ENCODE results near the gene DELE1. TPM values are rescaled to one million over a fixed set of nuclear protein-coding genes. Genes with fewer than 3 reads are reported as not detected.

The DELE1 gene
- total RNA-seq, 4 donors from 2014 or later: 24.7 to 102 (median 45.8) TPM

GRCh38 chr5:141942185-141942857, 18.6 kb downstream of the DELE1 start:
- no peak for DNase-seq
- Histone ChIP-seq H3K9me3 (no peaks in the 10 kb centered on the region), H3K4me3 (no peak overlapping the region), H3K27me3 (no peaks in the 10 kb centered on the region), H3K4me1 (peaks cover 0 to 5% of the 10 kb centered on the region in 2 donors), H3K27ac (no peak overlapping the region), H3K36me3 (no peaks in the 10 kb centered on the region)
- TF ChIP-seq POLR2A (IDR thresholded peaks at IDR 0.05): no peak
- TF ChIP-seq, protein P1, sequence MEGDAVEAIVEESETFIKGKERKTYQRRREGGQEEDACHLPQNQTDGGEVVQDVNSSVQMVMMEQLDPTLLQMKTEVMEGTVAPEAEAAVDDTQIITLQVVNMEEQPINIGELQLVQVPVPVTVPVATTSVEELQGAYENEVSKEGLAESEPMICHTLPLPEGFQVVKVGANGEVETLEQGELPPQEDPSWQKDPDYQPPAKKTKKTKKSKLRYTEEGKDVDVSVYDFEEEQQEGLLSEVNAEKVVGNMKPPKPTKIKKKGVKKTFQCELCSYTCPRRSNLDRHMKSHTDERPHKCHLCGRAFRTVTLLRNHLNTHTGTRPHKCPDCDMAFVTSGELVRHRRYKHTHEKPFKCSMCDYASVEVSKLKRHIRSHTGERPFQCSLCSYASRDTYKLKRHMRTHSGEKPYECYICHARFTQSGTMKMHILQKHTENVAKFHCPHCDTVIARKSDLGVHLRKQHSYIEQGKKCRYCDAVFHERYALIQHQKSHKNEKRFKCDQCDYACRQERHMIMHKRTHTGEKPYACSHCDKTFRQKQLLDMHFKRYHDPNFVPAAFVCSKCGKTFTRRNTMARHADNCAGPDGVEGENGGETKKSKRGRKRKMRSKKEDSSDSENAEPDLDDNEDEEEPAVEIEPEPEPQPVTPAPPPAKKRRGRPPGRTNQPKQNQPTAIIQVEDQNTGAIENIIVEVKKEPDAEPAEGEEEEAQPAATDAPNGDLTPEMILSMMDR (IDR thresholded peaks at IDR 0.05): no peak
- intact Hi-C loops (cut with DNase I; ENCODE audit: low total_unique reads): no loop called here

DNA sequence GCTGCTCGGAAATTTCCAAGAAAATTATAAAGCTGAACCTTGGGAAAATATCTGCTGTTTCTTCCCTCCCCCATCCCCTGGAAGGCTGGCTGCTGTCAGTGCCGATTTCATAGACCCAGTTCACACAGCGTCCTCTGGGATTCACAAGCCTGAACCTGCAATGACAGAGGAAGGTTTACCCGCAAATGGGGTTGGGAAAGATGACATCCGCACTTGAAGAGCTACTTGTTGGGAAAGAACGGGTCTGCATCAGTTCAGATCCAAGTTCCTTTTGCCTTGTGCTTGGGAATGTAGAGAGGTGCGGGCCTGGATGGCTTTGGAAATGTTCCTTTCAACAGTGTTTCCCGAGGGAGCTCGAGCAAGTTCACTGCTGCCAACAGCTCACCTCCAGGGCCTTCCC, 20.4 kb downstream of the DELE1 start:
- no peaks in the 10 kb centered on the region for H3K9me3 ChIP-seq
- no peaks in the 10 kb centered on the region for H3K36me3 ChIP-seq
- intact Hi-C loops (cut with DNase I; ENCODE audit: low total_unique reads): no loop called here
- H3K27me3 ChIP-seq: no peaks in the 10 kb centered on the region
- H3K4me3 ChIP-seq: no peak overlapping the region
- H3K27ac ChIP-seq: no peak overlapping the region
- TF ChIP-seq, protein P1 (IDR thresholded peaks at IDR 0.05): no peak
- no peak for TF ChIP-seq POLR2A (IDR thresholded peaks at IDR 0.05)
- no peak for DNase-seq
- H3K4me1 ChIP-seq: peaks cover 0 to 5% of the 10 kb centered on the region in 2 donors

GRCh38 chr5:141945511-141946051, 21.9 kb downstream of the DELE1 start:
- intact Hi-C loops (cut with DNase I; ENCODE audit: low total_unique reads): no loop called here
- DNase-seq: no peak
- H3K27me3 ChIP-seq: no peaks in the 10 kb centered on the region
- H3K36me3 ChIP-seq: no peaks in the 10 kb centered on the region
- H3K27ac ChIP-seq: no peak overlapping the region
- H3K4me1 ChIP-seq: peaks cover 0 to 5% of the 10 kb centered on the region in 2 donors
- TF ChIP-seq POLR2A (IDR thresholded peaks at IDR 0.05): no peak
- TF ChIP-seq, protein P1 (IDR thresholded peaks at IDR 0.05): no peak
- no peaks in the 10 kb centered on the region for H3K9me3 ChIP-seq
- no peak overlapping the region for H3K4me3 ChIP-seq

- Histone ChIP-seq H3K4me3 (no peak overlapping the region), H3K9me3 (no peaks in the 10 kb centered on the region), H3K4me1 (no peaks in the 10 kb centered on the region), H3K27ac (no peak overlapping the region), H3K36me3 (no peaks in the 10 kb centered on the region), H3K27me3 (no peaks in the 10 kb centered on the region)
- intact Hi-C loops (cut with DNase I; ENCODE audit: low total_unique reads): no loop called here
- no peak for DNase-seq
- no peak for TF ChIP-seq POLR2A (IDR thresholded peaks at IDR 0.05)
- TF ChIP-seq, protein P1 (IDR thresholded peaks at IDR 0.05): no peak
Measured at GRCh38 chr5:141947316-141947715, 23.6 kb downstream of the DELE1 start.

DNA sequence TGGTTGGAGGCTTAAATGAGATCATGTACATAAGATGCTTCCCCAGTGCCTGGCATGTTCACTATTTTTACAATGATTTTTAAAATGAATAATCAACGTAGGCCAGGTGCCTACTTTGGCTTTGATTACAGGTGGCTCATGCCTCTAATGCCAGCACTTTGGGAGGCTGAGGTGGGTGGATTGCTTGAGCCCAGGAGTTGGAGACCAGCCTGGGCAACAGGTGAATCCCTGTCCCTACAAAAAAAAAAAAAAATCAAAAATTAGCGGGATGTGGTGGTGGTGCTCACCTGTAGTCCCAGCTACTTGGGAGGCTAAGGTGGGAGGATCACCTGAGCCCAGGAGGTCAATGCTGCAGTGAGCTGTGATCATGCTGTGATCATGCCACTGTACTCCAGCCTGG, 25.1 kb downstream of the DELE1 start:
- Histone ChIP-seq H3K4me3 (no peak overlapping the region), H3K4me1 (no peaks in the 10 kb centered on the region), H3K9me3 (no peaks in the 10 kb centered on the region), H3K36me3 (no peaks in the 10 kb centered on the region), H3K27me3 (no peaks in the 10 kb centered on the region), H3K27ac (no peak overlapping the region)
- intact Hi-C loops (cut with DNase I; ENCODE audit: low total_unique reads): no loop called here
- TF ChIP-seq, protein P1 (IDR thresholded peaks at IDR 0.05): no peak
- no peak for TF ChIP-seq POLR2A (IDR thresholded peaks at IDR 0.05)
- DNase-seq: no peak
